H9 (cell line): Measurements from ENCODE around the gene VPS18. TPM values are rescaled to one million over a fixed set of nuclear protein-coding genes. Genes with fewer than 3 reads are reported as not detected.
A peak's percentile ranks its signal among the peaks of the same experiment; 100 is the strongest.

Source experiments
- DNase-seq: peaks from one replicate; pipeline ENCODE4 v3.0.0-alpha.2; 2017
- H2AFZ ChIP-seq: one replicate; pipeline ENCODE4 v1.6.1; 2013; ENCODE audit warnings: mild to moderate bottlenecking, low read length, control low read depth, moderate library complexity
- H2AK5ac ChIP-seq: 2 replicates; pipeline ENCODE4 v1.6.1; 2013; ENCODE audit warnings: low read length, control low read depth, mixed read lengths; ENCODE audit not compliant: insufficient read length
- H2BK120ac ChIP-seq: one replicate; pipeline ENCODE4 v1.6.1; 2013; ENCODE audit warnings: low read depth, mild to moderate bottlenecking, low read length, control low read depth, inconsistent platforms; ENCODE audit not compliant: poor library complexity, severe bottlenecking
- H2BK12ac ChIP-seq: 2 replicates; pipeline ENCODE4 v1.6.1; 2013; ENCODE audit warnings: low read length, control low read depth, mixed read lengths, low read depth; ENCODE audit not compliant: insufficient read length
- H2BK15ac ChIP-seq: 2 replicates; pipeline ENCODE4 v1.6.1; 2013; ENCODE audit warnings: low read depth, low read length, control low read depth
- H2BK20ac ChIP-seq: one replicate; pipeline ENCODE4 v1.6.1; 2013; ENCODE audit warnings: low read depth, mild to moderate bottlenecking, low read length, control low read depth, inconsistent platforms; ENCODE audit not compliant: poor library complexity, severe bottlenecking
- H2BK5ac ChIP-seq: 2 replicates; pipeline ENCODE4 v1.6.1; 2013; ENCODE audit warnings: low read length, control low read depth, mixed read lengths; ENCODE audit not compliant: insufficient read length
- H3K14ac ChIP-seq: 2 replicates; pipeline ENCODE4 v1.6.1; 2013; ENCODE audit warnings: low read length, control low read depth; ENCODE audit not compliant: insufficient read depth
- H3K18ac ChIP-seq: 2 replicates; pipeline ENCODE4 v1.6.1; 2013; ENCODE audit warnings: low read depth, mild to moderate bottlenecking, mixed read lengths, low read length, control low read depth; ENCODE audit not compliant: insufficient read length
- H3K23ac ChIP-seq: 2 replicates; pipeline ENCODE4 v1.6.1; 2013; ENCODE audit warnings: low read length, control low read depth, mixed read lengths, low read depth; ENCODE audit not compliant: insufficient read length
- H3K23me2 ChIP-seq: 2 replicates; pipeline ENCODE4 v1.6.1; 2013; ENCODE audit warnings: low read depth, mild to moderate bottlenecking, mixed read lengths, low read length, control low read depth; ENCODE audit not compliant: insufficient read length, poor library complexity, severe bottlenecking
- H3K27ac ChIP-seq: 2 replicates; pipeline ENCODE4 v1.5.1; 2013; ENCODE audit warnings: low read length, control low read depth, mixed read lengths, low read depth; ENCODE audit not compliant: insufficient read length
- H3K27me3 ChIP-seq: 2 replicates; pipeline ENCODE4 v1.6.1; 2013; ENCODE audit warnings: low read length, control low read depth, inconsistent platforms; ENCODE audit not compliant: insufficient read depth
- H3K4ac ChIP-seq: 2 replicates; pipeline ENCODE4 v1.6.1; 2013; ENCODE audit warnings: low read depth, mild to moderate bottlenecking, control low read depth, inconsistent platforms, low read length, moderate library complexity
- H3K4me1 ChIP-seq: 2 replicates; pipeline ENCODE4 v1.6.1; 2013; ENCODE audit warnings: low read length, control low read depth, inconsistent platforms; ENCODE audit not compliant: insufficient read depth
- H3K4me2 ChIP-seq: 2 replicates; pipeline ENCODE4 v1.6.1; 2013; ENCODE audit warnings: low read length, control low read depth, mixed read lengths; ENCODE audit not compliant: insufficient read length, insufficient read depth
- H3K56ac ChIP-seq: 2 replicates; pipeline ENCODE4 v1.6.1; 2013; ENCODE audit warnings: low read depth, mild to moderate bottlenecking, mixed read lengths, low read length, control low read depth; ENCODE audit not compliant: insufficient read length
- H3K79me1 ChIP-seq: 2 replicates; pipeline ENCODE4 v1.6.1; 2013; ENCODE audit warnings: low read depth, mild to moderate bottlenecking, moderate library complexity, low read length, control low read depth, inconsistent platforms; ENCODE audit not compliant: insufficient read depth, poor library complexity, severe bottlenecking
- H3K79me2 ChIP-seq: 2 replicates; pipeline ENCODE4 v1.6.1; 2013; ENCODE audit warnings: low read length, control low read depth, inconsistent platforms; ENCODE audit not compliant: insufficient read depth
- H3K9ac ChIP-seq: 2 replicates; pipeline ENCODE4 v1.6.1; 2013; ENCODE audit warnings: low read length, control low read depth, mixed read lengths; ENCODE audit not compliant: insufficient read length; ENCODE audit errors: extremely low read depth
- H3K9me3 ChIP-seq: one replicate; pipeline ENCODE4 v1.6.1; 2013; ENCODE audit warnings: low read depth, low read length, inconsistent platforms; ENCODE audit not compliant: control insufficient read depth
- H3T11ph ChIP-seq: one replicate; pipeline ENCODE4 v1.6.1; 2013; ENCODE audit warnings: mild to moderate bottlenecking, low read length, control low read depth, inconsistent platforms
- H4K20me1 ChIP-seq: one replicate; pipeline ENCODE4 v1.6.1; 2013; ENCODE audit not compliant: control insufficient read depth, insufficient read length, insufficient read depth
- H4K5ac ChIP-seq: 2 replicates; pipeline ENCODE4 v1.6.1; 2013; ENCODE audit warnings: low read depth, mild to moderate bottlenecking, mixed read lengths, low read length, control low read depth; ENCODE audit not compliant: insufficient read length
- H4K8ac ChIP-seq: replicated peaks from 2 replicates; pipeline ENCODE4 v1.6.1; 2013; ENCODE audit warnings: low read length, control low read depth, mixed read lengths, low read depth; ENCODE audit not compliant: insufficient read length
- H4K91ac ChIP-seq: 2 replicates; pipeline ENCODE4 v1.6.1; 2013; ENCODE audit warnings: low read depth, mild to moderate bottlenecking, moderate library complexity, mixed read lengths, low read length, control low read depth; ENCODE audit not compliant: insufficient read length
- H3K27ac Mint-ChIP-seq, 3 experiments: 2 replicates in 2 of 3; 3 replicates in 1 of 3; pipeline ENCODE4 v1.8.0; 2020 to 2021; ENCODE audit warnings: mixed read lengths in 3 of 3, mild to moderate bottlenecking in 1 of 3, moderate library complexity in 1 of 3
- H3K27me3 Mint-ChIP-seq: 2 replicates; pipeline ENCODE4 v1.8.0; 2021; ENCODE audit warnings: low read depth, mild to moderate bottlenecking, moderate library complexity, mixed read lengths
- H3K36me3 Mint-ChIP-seq, 3 experiments: 2 replicates in 2 of 3; 3 replicates in 1 of 3; pipeline ENCODE4 v1.8.0; 2020 to 2021; ENCODE audit warnings: low read depth in 3 of 3, mixed read lengths in 3 of 3; ENCODE audit not compliant: insufficient read depth in 1 of 3
- H3K4me1 Mint-ChIP-seq, 2 experiments: 2 replicates each; pipeline ENCODE4 v1.8.0; 2020; ENCODE audit warnings: mixed read lengths in 2 of 2
- H3K4me3 Mint-ChIP-seq, 2 experiments: 2 replicates in 1 of 2; 3 replicates in 1 of 2; pipeline ENCODE4 v1.8.0; 2020 to 2021; ENCODE audit warnings: mild to moderate bottlenecking in 2 of 2, mixed read lengths in 2 of 2, moderate library complexity in 1 of 2
- H3K9me3 Mint-ChIP-seq, 2 experiments: 2 replicates in 1 of 2; 3 replicates in 1 of 2; pipeline ENCODE4 v1.8.0; 2020; ENCODE audit warnings: mild to moderate bottlenecking in 2 of 2, mixed read lengths in 2 of 2, moderate library complexity in 1 of 2
- CTCF ChIP-seq: fragments of 200-600 bp; sonication (generic); conservative IDR thresholded peaks from 3 replicates; pipeline ENCODE4 v1.8.0; 2021; ENCODE audit warnings: antibody characterized with exemption, mild to moderate bottlenecking
- WGBS: extraction: QIAGEN DNeasy Blood & Tissue Kit; methylation state at CpG from one replicate; pipeline ENCODE4 v1.1.7; 2013; ENCODE audit warnings: missing lambda C conversion rate, low lambda C conversion rate, mixed read lengths; ENCODE audit not compliant: insufficient read length; ENCODE audit errors: extremely low coverage; 5-methylcytosine and 5-hydroxymethylcytosine counted together
- total RNA-seq: library from RNA; stranded (reverse); gene quantifications from 2 replicates; pipeline ENCODE4 v1.2.1, GENCODE V29; 2021

Gene VPS18
- total RNA-seq, 1 experiment from 2014 or later = 45.0 TPM

- Histone ChIP-seq H3K23ac (no peak overlapping the region), H3K56ac (no peak overlapping the region), H4K91ac (no peak overlapping the region), H4K5ac (no peak overlapping the region), H3K23me2 (no peaks in the 10 kb centered on the region), H3K27me3 (no peaks in the 10 kb centered on the region), H3K9ac (no peak overlapping the region), H3K18ac (no peak overlapping the region), H2AK5ac (no peak overlapping the region), H2BK20ac (no peak overlapping the region), H3K27ac (no peak overlapping the region), H3K4me2 (no peak overlapping the region), H4K20me1 (no peaks in the 10 kb centered on the region), H2BK5ac (no peak overlapping the region), H2BK15ac (no peak overlapping the region), H2BK120ac (no peak overlapping the region), H3K79me2 (no peaks in the 10 kb centered on the region), H3K14ac (no peak overlapping the region), H2AFZ (no peak overlapping the region), H3K4me1 (no peaks in the 10 kb centered on the region), H4K8ac (no peak overlapping the region), H2BK12ac (no peak overlapping the region), H3K4ac (no peak overlapping the region), H3T11ph (no peak overlapping the region), H3K9me3 (no peaks in the 10 kb centered on the region), H3K79me1 (no peaks in the 10 kb centered on the region)
- DNase-seq = no peak
- Mint-ChIP-seq H3K36me3 (peaks cover 9 to 44% (median 40%) of the 10 kb centered on the region in 3 experiments; a peak in 6 of 7 replicates), H3K27ac (peak overlapping the region in 2 of 3 experiments; percentile 57 to 78; a peak in 4 of 7 replicates), H3K9me3 (no peaks in the 10 kb centered on the region), H3K4me1 (peaks cover 23 to 27% of the 10 kb centered on the region in 2 experiments), H3K27me3 (peaks cover 3% of the 10 kb centered on the region; the same call in 1 of the 2 replicates), H3K4me3 (no peak overlapping the region; a peak in 1 of 5 replicates)
- TF ChIP-seq CTCF = no peak
- no CpG with 5 or more reads among the region's 10 CpGs for WGBS
Observed at GRCh38 chr15:40858706-40859105, 35.5 kb upstream of the VPS18 start.
